ENCODE data around the gene TEX48. TPM values are rescaled to one million over a fixed set of nuclear protein-coding genes. Genes with fewer than 3 reads are reported as not detected.

Gene TEX48
- polyA plus RNA-seq, 1 of the 3 experiments (the other 2 are of a cell fraction), result 0.46 TPM

DNA sequence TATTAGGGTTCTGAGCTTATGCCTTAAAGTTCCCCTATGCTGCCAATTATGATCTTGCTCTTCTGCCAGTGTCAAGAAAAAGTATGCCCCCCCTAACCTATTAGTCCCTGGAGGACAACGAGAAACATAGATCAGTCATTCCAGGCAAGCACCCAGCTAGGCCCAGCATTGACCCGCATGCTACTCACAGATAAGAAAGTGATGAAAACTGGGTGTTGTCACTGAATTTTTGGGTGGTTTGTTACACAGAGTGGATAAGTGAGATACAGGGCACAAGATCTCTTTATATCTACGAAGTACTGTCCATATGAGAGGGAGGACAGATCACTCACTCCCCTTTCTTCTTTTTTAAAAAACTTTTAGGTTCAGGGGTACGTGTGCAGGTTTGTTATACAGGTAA lies 6.4 kb upstream of the TEX48 start:
- Histone ChIP-seq H3K27ac (ENCODE audit: low read depth in 2 of 2, low read length in 1 of 2) (no peak overlapping the region), H4K20me1 (ENCODE audit: insufficient read depth) (no peaks in the 10 kb centered on the region), H3K4me2 (no peak overlapping the region), H3K27me3 (ENCODE audit: insufficient read depth) (no peaks in the 10 kb centered on the region), H3K9ac (no peak overlapping the region), H3K36me3 (replicated peaks in 1 of 2; ENCODE audit: control insufficient read depth in 1 of 2, insufficient read depth in 2 of 2, low read length in 1 of 2) (no peaks in the 10 kb centered on the region), H3K9me3 (no peaks in the 10 kb centered on the region), H3K79me2 (ENCODE audit: insufficient read depth) (no peaks in the 10 kb centered on the region), H3F3A (replicated peaks; ENCODE audit: insufficient read depth) (peaks cover 32% of the 10 kb centered on the region), H3K9me2 (no peaks in the 10 kb centered on the region), H3K4me3 (ENCODE audit: low read depth in 2 of 2, low read length in 1 of 2) (no peak overlapping the region), H3K4me1 (ENCODE audit: control insufficient read depth in 1 of 2, insufficient read depth in 2 of 2, low read depth in 1 of 2, low read length in 1 of 2) (peaks cover 0 to 28% of the 10 kb centered on the region in 2 experiments), H2AFZ (ENCODE audit: low read depth) (no peak overlapping the region)
- 88% methylated on average over 4 of the region's 4 CpGs for WGBS (ENCODE audit: low lambda C conversion rate)
- ChIA-PET CTCF (interaction anchor here (1.7 kb wide), 1 partner anchor 326 kb away, joined by 5 read pairs; no protein-coding TSS in a partner anchor), POLR2A (no interaction called here)
- TF ChIP-seq POLR2AphosphoS5 (IDR thresholded peaks at IDR 0.05; ENCODE audit: low read depth, low read length) (no peak), SMC3 (IDR thresholded peaks at IDR 0.05; ENCODE audit: low read depth, low read length) (no peak), JUND (IDR thresholded peaks at IDR 0.05) (no peak)
- DNase-seq, result no peak

DNA sequence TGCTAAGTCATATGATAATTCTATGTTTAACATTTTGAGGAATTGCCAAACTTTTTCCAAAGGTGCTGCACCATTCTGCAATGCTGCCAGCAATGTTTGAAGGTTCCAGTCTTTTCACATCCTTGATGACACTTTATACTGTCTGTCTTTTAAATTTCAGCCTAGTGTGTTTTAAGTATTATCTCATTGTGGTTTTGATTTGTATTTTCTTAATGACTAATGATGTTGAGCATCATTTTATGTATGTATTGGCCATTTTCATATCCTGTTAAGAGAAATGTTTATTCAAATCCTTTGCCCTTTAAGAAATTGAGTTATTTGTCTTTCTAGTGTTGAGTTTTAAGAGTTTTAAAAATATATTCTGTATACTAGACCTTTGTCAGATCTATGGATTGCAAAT lies 5.0 kb upstream of the TEX48 start:
- ChIA-PET POLR2A (no interaction called here), CTCF (no interaction called here)
- Histone ChIP-seq H3K9me3 (no peaks in the 10 kb centered on the region), H3K4me1 (ENCODE audit: control insufficient read depth in 1 of 2, insufficient read depth in 2 of 2, low read depth in 1 of 2, low read length in 1 of 2) (peaks cover 0 to 16% of the 10 kb centered on the region in 2 experiments; a peak in 3 of 4 replicates), H3K9me2 (no peaks in the 10 kb centered on the region), H3K9ac (no peak overlapping the region), H3K27ac (ENCODE audit: low read depth in 2 of 2, low read length in 1 of 2) (peak overlapping the region in 1 of 2 experiments; percentile 50; a peak in 2 of 4 replicates), H3K36me3 (replicated peaks in 1 of 2; ENCODE audit: control insufficient read depth in 1 of 2, insufficient read depth in 2 of 2, low read length in 1 of 2) (no peaks in the 10 kb centered on the region), H3K4me3 (ENCODE audit: low read depth in 2 of 2, low read length in 1 of 2) (no peak overlapping the region), H4K20me1 (ENCODE audit: insufficient read depth) (no peaks in the 10 kb centered on the region), H3K79me2 (ENCODE audit: insufficient read depth) (no peaks in the 10 kb centered on the region), H3K4me2 (no peak overlapping the region), H2AFZ (ENCODE audit: low read depth) (no peak overlapping the region), H3F3A (replicated peaks; ENCODE audit: insufficient read depth) (peaks cover 30% of the 10 kb centered on the region), H3K27me3 (ENCODE audit: insufficient read depth) (no peaks in the 10 kb centered on the region)
- DNase-seq, result no peak
- TF ChIP-seq FOSL2 (IDR thresholded peaks at IDR 0.05; ENCODE audit: borderline replicate concordance, low read depth) (peak; percentile 56; the same call in 1 of the 2 replicates), EP300 (IDR thresholded peaks at IDR 0.05; ENCODE audit: borderline replicate concordance in 1 of 2, low read depth in 1 of 2, low read length in 1 of 2) (peak in 1 of 2 experiments; percentile 64; a peak in 1 of 4 replicates), NFIC (IDR thresholded peaks at IDR 0.05; ENCODE audit: borderline replicate concordance) (0 out of 2 replicates have a peak, but pooled peaks have one; percentile 9), SMC3 (IDR thresholded peaks at IDR 0.05; ENCODE audit: low read depth, low read length) (no peak), JUND (IDR thresholded peaks at IDR 0.05) (peak; percentile 40; the same call in 1 of the 2 replicates), RXRA (IDR thresholded peaks at IDR 0.05; ENCODE audit: borderline replicate concordance, low read depth) (no peak), ELF1 (IDR thresholded peaks at IDR 0.05) (no peak), TCF12 (IDR thresholded peaks at IDR 0.05) (peak; percentile 68), GATA2 (CRISPR knock-in tag; IDR thresholded peaks at IDR 0.05) (no peak)
- TF ChIP-seq, protein P1, sequence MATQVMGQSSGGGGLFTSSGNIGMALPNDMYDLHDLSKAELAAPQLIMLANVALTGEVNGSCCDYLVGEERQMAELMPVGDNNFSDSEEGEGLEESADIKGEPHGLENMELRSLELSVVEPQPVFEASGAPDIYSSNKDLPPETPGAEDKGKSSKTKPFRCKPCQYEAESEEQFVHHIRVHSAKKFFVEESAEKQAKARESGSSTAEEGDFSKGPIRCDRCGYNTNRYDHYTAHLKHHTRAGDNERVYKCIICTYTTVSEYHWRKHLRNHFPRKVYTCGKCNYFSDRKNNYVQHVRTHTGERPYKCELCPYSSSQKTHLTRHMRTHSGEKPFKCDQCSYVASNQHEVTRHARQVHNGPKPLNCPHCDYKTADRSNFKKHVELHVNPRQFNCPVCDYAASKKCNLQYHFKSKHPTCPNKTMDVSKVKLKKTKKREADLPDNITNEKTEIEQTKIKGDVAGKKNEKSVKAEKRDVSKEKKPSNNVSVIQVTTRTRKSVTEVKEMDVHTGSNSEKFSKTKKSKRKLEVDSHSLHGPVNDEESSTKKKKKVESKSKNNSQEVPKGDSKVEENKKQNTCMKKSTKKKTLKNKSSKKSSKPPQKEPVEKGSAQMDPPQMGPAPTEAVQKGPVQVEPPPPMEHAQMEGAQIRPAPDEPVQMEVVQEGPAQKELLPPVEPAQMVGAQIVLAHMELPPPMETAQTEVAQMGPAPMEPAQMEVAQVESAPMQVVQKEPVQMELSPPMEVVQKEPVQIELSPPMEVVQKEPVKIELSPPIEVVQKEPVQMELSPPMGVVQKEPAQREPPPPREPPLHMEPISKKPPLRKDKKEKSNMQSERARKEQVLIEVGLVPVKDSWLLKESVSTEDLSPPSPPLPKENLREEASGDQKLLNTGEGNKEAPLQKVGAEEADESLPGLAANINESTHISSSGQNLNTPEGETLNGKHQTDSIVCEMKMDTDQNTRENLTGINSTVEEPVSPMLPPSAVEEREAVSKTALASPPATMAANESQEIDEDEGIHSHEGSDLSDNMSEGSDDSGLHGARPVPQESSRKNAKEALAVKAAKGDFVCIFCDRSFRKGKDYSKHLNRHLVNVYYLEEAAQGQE (IDR thresholded peaks at IDR 0.05; ENCODE audit: low read depth, low read length), result no peak
- TF ChIP-seq, protein P2, sequence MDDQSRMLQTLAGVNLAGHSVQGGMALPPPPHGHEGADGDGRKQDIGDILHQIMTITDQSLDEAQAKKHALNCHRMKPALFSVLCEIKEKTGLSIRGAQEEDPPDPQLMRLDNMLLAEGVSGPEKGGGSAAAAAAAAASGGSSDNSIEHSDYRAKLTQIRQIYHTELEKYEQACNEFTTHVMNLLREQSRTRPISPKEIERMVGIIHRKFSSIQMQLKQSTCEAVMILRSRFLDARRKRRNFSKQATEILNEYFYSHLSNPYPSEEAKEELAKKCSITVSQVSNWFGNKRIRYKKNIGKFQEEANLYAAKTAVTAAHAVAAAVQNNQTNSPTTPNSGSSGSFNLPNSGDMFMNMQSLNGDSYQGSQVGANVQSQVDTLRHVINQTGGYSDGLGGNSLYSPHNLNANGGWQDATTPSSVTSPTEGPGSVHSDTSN (IDR thresholded peaks at IDR 0.05), result peak; percentile 54
- TF ChIP-seq, protein P3, sequence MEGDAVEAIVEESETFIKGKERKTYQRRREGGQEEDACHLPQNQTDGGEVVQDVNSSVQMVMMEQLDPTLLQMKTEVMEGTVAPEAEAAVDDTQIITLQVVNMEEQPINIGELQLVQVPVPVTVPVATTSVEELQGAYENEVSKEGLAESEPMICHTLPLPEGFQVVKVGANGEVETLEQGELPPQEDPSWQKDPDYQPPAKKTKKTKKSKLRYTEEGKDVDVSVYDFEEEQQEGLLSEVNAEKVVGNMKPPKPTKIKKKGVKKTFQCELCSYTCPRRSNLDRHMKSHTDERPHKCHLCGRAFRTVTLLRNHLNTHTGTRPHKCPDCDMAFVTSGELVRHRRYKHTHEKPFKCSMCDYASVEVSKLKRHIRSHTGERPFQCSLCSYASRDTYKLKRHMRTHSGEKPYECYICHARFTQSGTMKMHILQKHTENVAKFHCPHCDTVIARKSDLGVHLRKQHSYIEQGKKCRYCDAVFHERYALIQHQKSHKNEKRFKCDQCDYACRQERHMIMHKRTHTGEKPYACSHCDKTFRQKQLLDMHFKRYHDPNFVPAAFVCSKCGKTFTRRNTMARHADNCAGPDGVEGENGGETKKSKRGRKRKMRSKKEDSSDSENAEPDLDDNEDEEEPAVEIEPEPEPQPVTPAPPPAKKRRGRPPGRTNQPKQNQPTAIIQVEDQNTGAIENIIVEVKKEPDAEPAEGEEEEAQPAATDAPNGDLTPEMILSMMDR (IDR thresholded peaks at IDR 0.05), result no peak
